ENCODE data around the gene MYO10. TPM values are rescaled to one million over a fixed set of nuclear protein-coding genes. Genes with fewer than 3 reads are reported as not detected.

Gene MYO10
- total RNA-seq, 1 experiment from 2014 or later: 89.8 TPM

GRCh38 chr5:16916262-16916878, 19.7 kb downstream of the MYO10 start (continued):
- no peak for TF ChIP-seq ARID4B (CRISPR knock-in tag; IDR thresholded peaks at IDR 0.05; ENCODE audit: borderline replicate concordance)
- TF ChIP-seq ZNF512 (CRISPR knock-in tag; IDR thresholded peaks at IDR 0.05; ENCODE audit: borderline replicate concordance): no peak
- no peak for TF ChIP-seq ZNF317 (CRISPR knock-in tag; IDR thresholded peaks at IDR 0.05; ENCODE audit: borderline replicate concordance, low read depth)
- no peak for TF ChIP-seq MLX (CRISPR knock-in tag; IDR thresholded peaks at IDR 0.05)
- TF ChIP-seq ZNF396 (CRISPR knock-in tag; IDR thresholded peaks at IDR 0.05; ENCODE audit: borderline replicate concordance): no peak
- no peak for TF ChIP-seq TCF7 (CRISPR knock-in tag; IDR thresholded peaks at IDR 0.05; ENCODE audit: low read depth)
- TF ChIP-seq FOXP4 (CRISPR knock-in tag; IDR thresholded peaks at IDR 0.05): no peak
- TF ChIP-seq NFYB (CRISPR knock-in tag; conservative IDR thresholded peaks at IDR 0.05; ENCODE audit: low read depth): no peak
- TF ChIP-seq TP53 (CRISPR knock-in tag; IDR thresholded peaks at IDR 0.05): no peak
- no peak for TF ChIP-seq ZNF232 (CRISPR knock-in tag; IDR thresholded peaks at IDR 0.05)

GRCh38 chr5:16914584-16914983, 21.5 kb downstream of the MYO10 start:
- POLR2A ChIA-PET: no interaction called here
- TF ChIP-seq ZNF416 (CRISPR knock-in tag; IDR thresholded peaks at IDR 0.05) (no peak), PREB (CRISPR knock-in tag; IDR thresholded peaks at IDR 0.05; ENCODE audit: borderline replicate concordance) (no peak), ZNF396 (CRISPR knock-in tag; IDR thresholded peaks at IDR 0.05; ENCODE audit: borderline replicate concordance) (no peak), USF1 (CRISPR knock-in tag; IDR thresholded peaks at IDR 0.05) (no peak), PRRX2 (CRISPR knock-in tag; IDR thresholded peaks at IDR 0.05) (no peak), CTCF (IDR thresholded peaks at IDR 0.05) (no peak), ATF3 (CRISPR knock-in tag; conservative IDR thresholded peaks at IDR 0.05) (no peak), ZNF532 (CRISPR knock-in tag; IDR thresholded peaks at IDR 0.05; ENCODE audit: borderline replicate concordance) (no peak), ZNF219 (CRISPR knock-in tag; IDR thresholded peaks at IDR 0.05; ENCODE audit: borderline replicate concordance) (no peak)

More at GRCh38 chr5:16914584-16914983, 21.5 kb downstream of the MYO10 start:
- H3K9me3 Mint-ChIP-seq: peaks cover 4% of the 10 kb centered on the region; the same call in 1 of the 2 replicates
- H3K27me3 Mint-ChIP-seq (ENCODE audit: low read depth): no peaks in the 10 kb centered on the region
- peaks cover 29% of the 10 kb centered on the region for H3K4me1 Mint-ChIP-seq
- no peak overlapping the region for H3K27ac Mint-ChIP-seq
- DNase-seq (ENCODE audit: low spot score) (no peak), ATAC-seq (no peak)
- CTCF ChIA-PET: no interaction called here
- no peak overlapping the region for H3K4me3 Mint-ChIP-seq
- H3K36me3 Mint-ChIP-seq: peaks cover 3% of the 10 kb centered on the region; the same call in 1 of the 2 replicates
